Raji (cell line): ENCODE results near the gene VAC14.

Source experiments
- POLR2A ChIP-seq: IDR thresholded peaks from 2 replicates; pipeline ENCODE4 v1.6.1; 2011; ENCODE audit warnings: low read depth, low read length, control low read depth; ENCODE audit not compliant: insufficient read depth

The VAC14 gene

GRCh38 chr16:70703835-70704381, 97.0 kb downstream of the VAC14 start:
- TF ChIP-seq POLR2A = no peak

- TF ChIP-seq POLR2A = no peak
Observed at GRCh38 chr16:70703041-70703834, 97.7 kb downstream of the VAC14 start.

- TF ChIP-seq POLR2A = no peak
Observed at GRCh38 chr16:70702624-70703023, 98.3 kb downstream of the VAC14 start.

GRCh38 chr16:70701998-70702397, 99.0 kb downstream of the VAC14 start:
- no peak for TF ChIP-seq POLR2A

GRCh38 chr16:70701596-70701995, 99.4 kb downstream of the VAC14 start:
- TF ChIP-seq POLR2A = no peak

GRCh38 chr16:70701036-70701435, 99.9 kb downstream of the VAC14 start:
- TF ChIP-seq POLR2A = no peak

GRCh38 chr16:70700101-70701020, 100.6 kb downstream of the VAC14 start:
- TF ChIP-seq POLR2A = no peak

GRCh38 chr16:70699696-70700095, 101.3 kb downstream of the VAC14 start:
- TF ChIP-seq POLR2A = no peak

GRCh38 chr16:70698901-70699300, 102.1 kb downstream of the VAC14 start:
- TF ChIP-seq POLR2A = no peak

- no peak for TF ChIP-seq POLR2A
Observed at GRCh38 chr16:70697594-70698170, 103.3 kb downstream of the VAC14 start.

GRCh38 chr16:70696952-70697593, 103.9 kb downstream of the VAC14 start:
- TF ChIP-seq POLR2A = no peak

GRCh38 chr16:70696355-70696754, 104.6 kb downstream of the VAC14 start:
- no peak for TF ChIP-seq POLR2A

- no peak for TF ChIP-seq POLR2A
Observed at GRCh38 chr16:70695331-70696070, 105.5 kb downstream of the VAC14 start.

GRCh38 chr16:70694868-70695218, 106.1 kb downstream of the VAC14 start:
- TF ChIP-seq POLR2A = no peak
